ENCODE measurements around the gene ITPA. TPM values are rescaled to one million over a fixed set of nuclear protein-coding genes. Genes with fewer than 3 reads are reported as not detected.

ITPA gene
- total and polyA plus RNA-seq, 2 of the 13 experiments (the other 11 are each of a cell fraction or from before 2014, with no cell fraction given): 60.1 to 103 TPM

- TF ChIP-seq ZBTB14 (CRISPR knock-in tag; IDR thresholded peaks at IDR 0.05) (no peak), ZSCAN30 (CRISPR knock-in tag; IDR thresholded peaks at IDR 0.05) (no peak), NKX3-1 (CRISPR knock-in tag; IDR thresholded peaks at IDR 0.05) (no peak), YEATS2 (CRISPR knock-in tag; IDR thresholded peaks at IDR 0.05; ENCODE audit: borderline replicate concordance) (no peak), ZFX (CRISPR knock-in tag; IDR thresholded peaks at IDR 0.05; ENCODE audit: low read depth) (peak; percentile 66), NR3C1 (CRISPR knock-in tag; IDR thresholded peaks at IDR 0.05) (no peak), MIXL1 (CRISPR knock-in tag; IDR thresholded peaks at IDR 0.05) (no peak), NFYC (CRISPR knock-in tag; IDR thresholded peaks at IDR 0.05) (no peak), ZNF275 (CRISPR knock-in tag; IDR thresholded peaks at IDR 0.05; ENCODE audit: borderline replicate concordance) (no peak)
- TF ChIP-seq, protein P1, sequence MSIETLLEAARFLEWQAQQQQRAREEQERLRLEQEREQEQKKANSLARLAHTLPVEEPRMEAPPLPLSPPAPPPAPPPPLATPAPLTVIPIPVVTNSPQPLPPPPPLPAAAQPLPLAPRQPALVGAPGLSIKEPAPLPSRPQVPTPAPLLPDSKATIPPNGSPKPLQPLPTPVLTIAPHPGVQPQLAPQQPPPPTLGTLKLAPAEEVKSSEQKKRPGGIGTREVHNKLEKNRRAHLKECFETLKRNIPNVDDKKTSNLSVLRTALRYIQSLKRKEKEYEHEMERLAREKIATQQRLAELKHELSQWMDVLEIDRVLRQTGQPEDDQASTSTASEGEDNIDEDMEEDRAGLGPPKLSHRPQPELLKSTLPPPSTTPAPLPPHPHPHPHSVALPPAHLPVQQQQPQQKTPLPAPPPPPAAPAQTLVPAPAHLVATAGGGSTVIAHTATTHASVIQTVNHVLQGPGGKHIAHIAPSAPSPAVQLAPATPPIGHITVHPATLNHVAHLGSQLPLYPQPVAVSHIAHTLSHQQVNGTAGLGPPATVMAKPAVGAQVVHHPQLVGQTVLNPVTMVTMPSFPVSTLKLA (IDR thresholded peaks at IDR 0.05): no peak
- TF ChIP-seq, protein P2, sequence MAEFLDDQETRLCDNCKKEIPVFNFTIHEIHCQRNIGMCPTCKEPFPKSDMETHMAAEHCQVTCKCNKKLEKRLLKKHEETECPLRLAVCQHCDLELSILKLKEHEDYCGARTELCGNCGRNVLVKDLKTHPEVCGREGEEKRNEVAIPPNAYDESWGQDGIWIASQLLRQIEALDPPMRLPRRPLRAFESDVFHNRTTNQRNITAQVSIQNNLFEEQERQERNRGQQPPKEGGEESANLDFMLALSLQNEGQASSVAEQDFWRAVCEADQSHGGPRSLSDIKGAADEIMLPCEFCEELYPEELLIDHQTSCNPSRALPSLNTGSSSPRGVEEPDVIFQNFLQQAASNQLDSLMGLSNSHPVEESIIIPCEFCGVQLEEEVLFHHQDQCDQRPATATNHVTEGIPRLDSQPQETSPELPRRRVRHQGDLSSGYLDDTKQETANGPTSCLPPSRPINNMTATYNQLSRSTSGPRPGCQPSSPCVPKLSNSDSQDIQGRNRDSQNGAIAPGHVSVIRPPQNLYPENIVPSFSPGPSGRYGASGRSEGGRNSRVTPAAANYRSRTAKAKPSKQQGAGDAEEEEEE (CRISPR knock-in tag; IDR thresholded peaks at IDR 0.05; ENCODE audit: borderline replicate concordance): no peak
- TF ChIP-seq, protein P3, sequence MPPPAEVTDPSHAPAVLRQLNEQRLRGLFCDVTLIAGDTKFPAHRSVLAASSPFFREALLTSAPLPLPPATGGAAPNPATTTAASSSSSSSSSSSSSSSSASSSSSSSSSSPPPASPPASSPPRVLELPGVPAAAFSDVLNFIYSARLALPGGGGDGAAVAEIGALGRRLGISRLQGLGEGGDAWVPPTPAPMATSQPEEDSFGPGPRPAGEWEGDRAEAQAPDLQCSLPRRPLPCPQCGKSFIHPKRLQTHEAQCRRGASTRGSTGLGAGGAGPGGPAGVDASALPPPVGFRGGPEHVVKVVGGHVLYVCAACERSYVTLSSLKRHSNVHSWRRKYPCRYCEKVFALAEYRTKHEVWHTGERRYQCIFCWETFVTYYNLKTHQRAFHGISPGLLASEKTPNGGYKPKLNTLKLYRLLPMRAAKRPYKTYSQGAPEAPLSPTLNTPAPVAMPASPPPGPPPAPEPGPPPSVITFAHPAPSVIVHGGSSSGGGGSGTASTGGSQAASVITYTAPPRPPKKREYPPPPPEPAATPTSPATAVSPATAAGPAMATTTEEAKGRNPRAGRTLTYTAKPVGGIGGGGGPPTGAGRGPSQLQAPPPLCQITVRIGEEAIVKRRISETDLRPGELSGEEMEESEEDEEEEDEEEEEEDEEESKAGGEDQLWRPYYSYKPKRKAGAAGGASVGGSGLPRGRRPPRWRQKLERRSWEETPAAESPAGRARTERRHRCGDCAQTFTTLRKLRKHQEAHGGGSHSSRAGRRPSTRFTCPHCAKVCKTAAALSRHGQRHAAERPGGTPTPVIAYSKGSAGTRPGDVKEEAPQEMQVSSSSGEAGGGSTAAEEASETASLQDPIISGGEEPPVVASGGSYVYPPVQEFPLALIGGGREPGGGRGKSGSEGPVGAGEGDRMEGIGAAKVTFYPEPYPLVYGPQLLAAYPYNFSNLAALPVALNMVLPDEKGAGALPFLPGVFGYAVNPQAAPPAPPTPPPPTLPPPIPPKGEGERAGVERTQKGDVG (CRISPR knock-in tag; IDR thresholded peaks at IDR 0.05; ENCODE audit: borderline replicate concordance): peak; percentile 49; the same call in 1 of the 2 replicates
- TF ChIP-seq, protein P4, sequence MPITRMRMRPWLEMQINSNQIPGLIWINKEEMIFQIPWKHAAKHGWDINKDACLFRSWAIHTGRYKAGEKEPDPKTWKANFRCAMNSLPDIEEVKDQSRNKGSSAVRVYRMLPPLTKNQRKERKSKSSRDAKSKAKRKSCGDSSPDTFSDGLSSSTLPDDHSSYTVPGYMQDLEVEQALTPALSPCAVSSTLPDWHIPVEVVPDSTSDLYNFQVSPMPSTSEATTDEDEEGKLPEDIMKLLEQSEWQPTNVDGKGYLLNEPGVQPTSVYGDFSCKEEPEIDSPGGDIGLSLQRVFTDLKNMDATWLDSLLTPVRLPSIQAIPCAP (CRISPR knock-in tag; IDR thresholded peaks at IDR 0.05; ENCODE audit: low read depth): no peak
Observed at GRCh38 chr20:3163099-3164042, 45.9 kb upstream of the ITPA start (continued).

All from HepG2 (cell line).